Measurements from ENCODE around the gene CDH16. TPM values are rescaled to one million over a fixed set of nuclear protein-coding genes. Genes with fewer than 3 reads are reported as not detected.

The CDH16 gene
- total and polyA plus RNA-seq, 2 experiments from 2014 or later = not detected

DNA sequence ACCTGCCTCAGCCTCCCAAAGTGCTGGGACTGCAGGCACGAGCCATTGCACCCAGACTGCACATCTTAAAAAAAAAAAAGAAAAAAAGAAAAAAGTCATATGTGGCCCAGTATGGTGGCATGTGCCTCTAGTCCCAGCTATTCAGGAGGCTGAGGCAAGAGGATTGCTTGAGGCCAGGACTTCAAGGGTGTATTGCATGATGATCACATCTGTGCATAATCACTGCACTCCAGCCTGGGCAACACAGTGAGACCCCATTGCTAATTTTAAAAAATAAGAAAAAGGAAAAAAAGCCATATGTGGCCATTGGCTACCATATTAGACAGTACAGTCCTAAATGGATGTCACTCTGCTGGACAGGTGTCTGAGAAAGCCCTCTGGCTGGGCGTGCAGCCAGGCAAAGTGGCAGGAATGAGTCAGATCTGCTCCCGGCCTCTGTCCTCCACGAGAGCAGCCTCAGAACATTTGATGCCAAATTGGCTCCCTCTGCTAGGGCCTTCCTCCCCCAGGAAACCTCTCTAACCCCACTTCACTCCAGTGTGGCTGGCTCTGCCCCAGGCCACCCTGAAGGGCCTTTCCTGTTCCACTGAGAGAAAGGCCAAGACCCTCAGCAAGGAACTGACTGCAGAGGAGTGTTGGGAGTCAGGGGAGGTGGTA is 59.8 kb downstream of the CDH16 start:
- Histone ChIP-seq H3K27me3 (ENCODE audit: insufficient read depth) (no peaks in the 10 kb centered on the region), H3K4me3 (no peak overlapping the region), H2AFZ (no peak overlapping the region), H3F3A (replicated peaks; ENCODE audit: low read depth) (no peaks in the 10 kb centered on the region), H3K4me1 (ENCODE audit: insufficient read depth) (no peaks in the 10 kb centered on the region), H3K27ac (ENCODE audit: low read depth) (no peak overlapping the region), H3K36me3 (ENCODE audit: insufficient read depth) (no peaks in the 10 kb centered on the region), H3K4me2 (no peak overlapping the region), H3K9me2 (ENCODE audit: insufficient read depth) (no peaks in the 10 kb centered on the region), H4K20me1 (replicated peaks; ENCODE audit: insufficient read depth) (no peaks in the 10 kb centered on the region), H3K79me2 (replicated peaks; ENCODE audit: insufficient read depth) (no peaks in the 10 kb centered on the region)
- no peak for TF ChIP-seq POLR2AphosphoS5 (IDR thresholded peaks at IDR 0.05; ENCODE audit: low read depth)
- TF ChIP-seq, protein P1, sequence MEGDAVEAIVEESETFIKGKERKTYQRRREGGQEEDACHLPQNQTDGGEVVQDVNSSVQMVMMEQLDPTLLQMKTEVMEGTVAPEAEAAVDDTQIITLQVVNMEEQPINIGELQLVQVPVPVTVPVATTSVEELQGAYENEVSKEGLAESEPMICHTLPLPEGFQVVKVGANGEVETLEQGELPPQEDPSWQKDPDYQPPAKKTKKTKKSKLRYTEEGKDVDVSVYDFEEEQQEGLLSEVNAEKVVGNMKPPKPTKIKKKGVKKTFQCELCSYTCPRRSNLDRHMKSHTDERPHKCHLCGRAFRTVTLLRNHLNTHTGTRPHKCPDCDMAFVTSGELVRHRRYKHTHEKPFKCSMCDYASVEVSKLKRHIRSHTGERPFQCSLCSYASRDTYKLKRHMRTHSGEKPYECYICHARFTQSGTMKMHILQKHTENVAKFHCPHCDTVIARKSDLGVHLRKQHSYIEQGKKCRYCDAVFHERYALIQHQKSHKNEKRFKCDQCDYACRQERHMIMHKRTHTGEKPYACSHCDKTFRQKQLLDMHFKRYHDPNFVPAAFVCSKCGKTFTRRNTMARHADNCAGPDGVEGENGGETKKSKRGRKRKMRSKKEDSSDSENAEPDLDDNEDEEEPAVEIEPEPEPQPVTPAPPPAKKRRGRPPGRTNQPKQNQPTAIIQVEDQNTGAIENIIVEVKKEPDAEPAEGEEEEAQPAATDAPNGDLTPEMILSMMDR (conservative IDR thresholded peaks at IDR 0.05; ENCODE audit: low read depth in 2 of 2) = no peak
- no peak for TF ChIP-seq CREB1 (CRISPR knock-in tag; IDR thresholded peaks at IDR 0.05; ENCODE audit: low read depth)
- TF ChIP-seq, protein P2, sequence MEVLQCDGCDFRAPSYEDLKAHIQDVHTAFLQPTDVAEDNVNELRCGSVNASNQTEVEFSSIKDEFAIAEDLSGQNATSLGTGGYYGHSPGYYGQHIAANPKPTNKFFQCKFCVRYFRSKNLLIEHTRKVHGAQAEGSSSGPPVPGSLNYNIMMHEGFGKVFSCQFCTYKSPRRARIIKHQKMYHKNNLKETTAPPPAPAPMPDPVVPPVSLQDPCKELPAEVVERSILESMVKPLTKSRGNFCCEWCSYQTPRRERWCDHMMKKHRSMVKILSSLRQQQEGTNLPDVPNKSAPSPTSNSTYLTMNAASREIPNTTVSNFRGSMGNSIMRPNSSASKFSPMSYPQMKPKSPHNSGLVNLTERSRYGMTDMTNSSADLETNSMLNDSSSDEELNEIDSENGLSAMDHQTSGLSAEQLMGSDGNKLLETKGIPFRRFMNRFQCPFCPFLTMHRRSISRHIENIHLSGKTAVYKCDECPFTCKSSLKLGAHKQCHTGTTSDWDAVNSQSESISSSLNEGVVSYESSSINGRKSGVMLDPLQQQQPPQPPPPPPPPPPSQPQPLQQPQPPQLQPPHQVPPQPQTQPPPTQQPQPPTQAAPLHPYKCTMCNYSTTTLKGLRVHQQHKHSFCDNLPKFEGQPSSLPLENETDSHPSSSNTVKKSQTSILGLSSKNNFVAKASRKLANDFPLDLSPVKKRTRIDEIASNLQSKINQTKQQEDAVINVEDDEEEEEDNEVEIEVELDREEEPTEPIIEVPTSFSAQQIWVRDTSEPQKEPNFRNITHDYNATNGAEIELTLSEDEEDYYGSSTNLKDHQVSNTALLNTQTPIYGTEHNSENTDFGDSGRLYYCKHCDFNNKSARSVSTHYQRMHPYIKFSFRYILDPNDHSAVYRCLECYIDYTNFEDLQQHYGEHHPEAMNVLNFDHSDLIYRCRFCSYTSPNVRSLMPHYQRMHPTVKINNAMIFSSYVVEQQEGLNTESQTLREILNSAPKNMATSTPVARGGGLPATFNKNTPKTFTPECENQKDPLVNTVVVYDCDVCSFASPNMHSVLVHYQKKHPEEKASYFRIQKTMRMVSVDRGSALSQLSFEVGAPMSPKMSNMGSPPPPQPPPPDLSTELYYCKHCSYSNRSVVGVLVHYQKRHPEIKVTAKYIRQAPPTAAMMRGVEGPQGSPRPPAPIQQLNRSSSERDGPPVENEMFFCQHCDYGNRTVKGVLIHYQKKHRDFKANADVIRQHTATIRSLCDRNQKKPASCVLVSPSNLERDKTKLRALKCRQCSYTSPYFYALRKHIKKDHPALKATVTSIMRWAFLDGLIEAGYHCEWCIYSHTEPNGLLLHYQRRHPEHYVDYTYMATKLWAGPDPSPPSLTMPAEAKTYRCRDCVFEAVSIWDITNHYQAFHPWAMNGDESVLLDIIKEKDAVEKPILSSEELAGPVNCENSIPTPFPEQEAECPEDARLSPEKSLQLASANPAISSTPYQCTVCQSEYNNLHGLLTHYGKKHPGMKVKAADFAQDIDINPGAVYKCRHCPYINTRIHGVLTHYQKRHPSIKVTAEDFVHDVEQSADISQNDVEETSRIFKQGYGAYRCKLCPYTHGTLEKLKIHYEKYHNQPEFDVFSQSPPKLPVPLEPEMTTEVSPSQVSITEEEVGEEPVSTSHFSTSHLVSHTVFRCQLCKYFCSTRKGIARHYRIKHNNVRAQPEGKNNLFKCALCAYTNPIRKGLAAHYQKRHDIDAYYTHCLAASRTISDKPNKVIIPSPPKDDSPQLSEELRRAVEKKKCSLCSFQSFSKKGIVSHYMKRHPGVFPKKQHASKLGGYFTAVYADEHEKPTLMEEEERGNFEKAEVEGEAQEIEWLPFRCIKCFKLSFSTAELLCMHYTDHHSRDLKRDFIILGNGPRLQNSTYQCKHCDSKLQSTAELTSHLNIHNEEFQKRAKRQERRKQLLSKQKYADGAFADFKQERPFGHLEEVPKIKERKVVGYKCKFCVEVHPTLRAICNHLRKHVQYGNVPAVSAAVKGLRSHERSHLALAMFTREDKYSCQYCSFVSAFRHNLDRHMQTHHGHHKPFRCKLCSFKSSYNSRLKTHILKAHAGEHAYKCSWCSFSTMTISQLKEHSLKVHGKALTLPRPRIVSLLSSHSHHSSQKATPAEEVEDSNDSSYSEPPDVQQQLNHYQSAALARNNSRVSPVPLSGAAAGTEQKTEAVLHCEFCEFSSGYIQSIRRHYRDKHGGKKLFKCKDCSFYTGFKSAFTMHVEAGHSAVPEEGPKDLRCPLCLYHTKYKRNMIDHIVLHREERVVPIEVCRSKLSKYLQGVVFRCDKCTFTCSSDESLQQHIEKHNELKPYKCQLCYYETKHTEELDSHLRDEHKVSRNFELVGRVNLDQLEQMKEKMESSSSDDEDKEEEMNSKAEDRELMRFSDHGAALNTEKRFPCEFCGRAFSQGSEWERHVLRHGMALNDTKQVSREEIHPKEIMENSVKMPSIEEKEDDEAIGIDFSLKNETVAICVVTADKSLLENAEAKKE (CRISPR knock-in tag; IDR thresholded peaks at IDR 0.05) = no peak
- no peak for TF ChIP-seq ZNF114 (CRISPR knock-in tag; IDR thresholded peaks at IDR 0.05)
- TF ChIP-seq, protein P3, sequence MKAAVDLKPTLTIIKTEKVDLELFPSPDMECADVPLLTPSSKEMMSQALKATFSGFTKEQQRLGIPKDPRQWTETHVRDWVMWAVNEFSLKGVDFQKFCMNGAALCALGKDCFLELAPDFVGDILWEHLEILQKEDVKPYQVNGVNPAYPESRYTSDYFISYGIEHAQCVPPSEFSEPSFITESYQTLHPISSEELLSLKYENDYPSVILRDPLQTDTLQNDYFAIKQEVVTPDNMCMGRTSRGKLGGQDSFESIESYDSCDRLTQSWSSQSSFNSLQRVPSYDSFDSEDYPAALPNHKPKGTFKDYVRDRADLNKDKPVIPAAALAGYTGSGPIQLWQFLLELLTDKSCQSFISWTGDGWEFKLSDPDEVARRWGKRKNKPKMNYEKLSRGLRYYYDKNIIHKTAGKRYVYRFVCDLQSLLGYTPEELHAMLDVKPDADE (IDR thresholded peaks at IDR 0.05) = no peak
- no peak for TF ChIP-seq NANOG (IDR thresholded peaks at IDR 0.05; ENCODE audit: borderline replicate concordance)
- TF ChIP-seq, protein P4, sequence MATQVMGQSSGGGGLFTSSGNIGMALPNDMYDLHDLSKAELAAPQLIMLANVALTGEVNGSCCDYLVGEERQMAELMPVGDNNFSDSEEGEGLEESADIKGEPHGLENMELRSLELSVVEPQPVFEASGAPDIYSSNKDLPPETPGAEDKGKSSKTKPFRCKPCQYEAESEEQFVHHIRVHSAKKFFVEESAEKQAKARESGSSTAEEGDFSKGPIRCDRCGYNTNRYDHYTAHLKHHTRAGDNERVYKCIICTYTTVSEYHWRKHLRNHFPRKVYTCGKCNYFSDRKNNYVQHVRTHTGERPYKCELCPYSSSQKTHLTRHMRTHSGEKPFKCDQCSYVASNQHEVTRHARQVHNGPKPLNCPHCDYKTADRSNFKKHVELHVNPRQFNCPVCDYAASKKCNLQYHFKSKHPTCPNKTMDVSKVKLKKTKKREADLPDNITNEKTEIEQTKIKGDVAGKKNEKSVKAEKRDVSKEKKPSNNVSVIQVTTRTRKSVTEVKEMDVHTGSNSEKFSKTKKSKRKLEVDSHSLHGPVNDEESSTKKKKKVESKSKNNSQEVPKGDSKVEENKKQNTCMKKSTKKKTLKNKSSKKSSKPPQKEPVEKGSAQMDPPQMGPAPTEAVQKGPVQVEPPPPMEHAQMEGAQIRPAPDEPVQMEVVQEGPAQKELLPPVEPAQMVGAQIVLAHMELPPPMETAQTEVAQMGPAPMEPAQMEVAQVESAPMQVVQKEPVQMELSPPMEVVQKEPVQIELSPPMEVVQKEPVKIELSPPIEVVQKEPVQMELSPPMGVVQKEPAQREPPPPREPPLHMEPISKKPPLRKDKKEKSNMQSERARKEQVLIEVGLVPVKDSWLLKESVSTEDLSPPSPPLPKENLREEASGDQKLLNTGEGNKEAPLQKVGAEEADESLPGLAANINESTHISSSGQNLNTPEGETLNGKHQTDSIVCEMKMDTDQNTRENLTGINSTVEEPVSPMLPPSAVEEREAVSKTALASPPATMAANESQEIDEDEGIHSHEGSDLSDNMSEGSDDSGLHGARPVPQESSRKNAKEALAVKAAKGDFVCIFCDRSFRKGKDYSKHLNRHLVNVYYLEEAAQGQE (IDR thresholded peaks at IDR 0.05; ENCODE audit: unreplicated experiment) = no peak
- TF ChIP-seq JUNB (IDR thresholded peaks at IDR 0.05; ENCODE audit: unreplicated experiment) = no peak
- no peak for TF ChIP-seq ZNF331 (CRISPR knock-in tag; IDR thresholded peaks at IDR 0.05; ENCODE audit: low read depth)
- no peak for TF ChIP-seq EZH2 (IDR thresholded peaks at IDR 0.05; ENCODE audit: low read depth, unreplicated experiment)
- no peak for TF ChIP-seq STAT1 (IDR thresholded peaks at IDR 0.05; ENCODE audit: unreplicated experiment)
- TF ChIP-seq EZH2phosphoT487 (IDR thresholded peaks at IDR 0.05; ENCODE audit: unreplicated experiment) = no peak
- Mint-ChIP-seq H3K4me1 (no peaks in the 10 kb centered on the region), H3K4me3 (no peak overlapping the region), H3K36me3 (ENCODE audit: low read depth) (no peaks in the 10 kb centered on the region), H3K27me3 (ENCODE audit: insufficient read depth, low read depth, poor library complexity) (no peaks in the 10 kb centered on the region), H3K9me3 (no peaks in the 10 kb centered on the region), H3K27ac (no peak overlapping the region)
- ATAC-seq = no peak
- no peak for DNase-seq (ENCODE audit: low spot score)

Data from GM23338 (cell line).